ENCODE results near the gene SYT5.
A peak's percentile ranks its signal among the peaks of the same experiment; 100 is the strongest.
"Not testable (repeated sequence)": the region's sequence is repeated elsewhere in the genome, so short reads cannot be mapped to it uniquely, and the experiment has no call there.

The SYT5 gene

GRCh38 chr19:55206664-55207500, 26.8 kb upstream of the SYT5 start:
- peak; percentile 73 for DNase-seq (ENCODE audit: low spot score)

GRCh38 chr19:55202199-55202598, 22.1 kb upstream of the SYT5 start:
- not testable (repeated sequence) for DNase-seq (ENCODE audit: low spot score)

GRCh38 chr19:55199620-55200204, 19.6 kb upstream of the SYT5 start:
- DNase-seq (ENCODE audit: low spot score): no peak

- no peak for DNase-seq (ENCODE audit: low spot score)
Observed at GRCh38 chr19:55198651-55199050, 18.6 kb upstream of the SYT5 start.

DNA sequence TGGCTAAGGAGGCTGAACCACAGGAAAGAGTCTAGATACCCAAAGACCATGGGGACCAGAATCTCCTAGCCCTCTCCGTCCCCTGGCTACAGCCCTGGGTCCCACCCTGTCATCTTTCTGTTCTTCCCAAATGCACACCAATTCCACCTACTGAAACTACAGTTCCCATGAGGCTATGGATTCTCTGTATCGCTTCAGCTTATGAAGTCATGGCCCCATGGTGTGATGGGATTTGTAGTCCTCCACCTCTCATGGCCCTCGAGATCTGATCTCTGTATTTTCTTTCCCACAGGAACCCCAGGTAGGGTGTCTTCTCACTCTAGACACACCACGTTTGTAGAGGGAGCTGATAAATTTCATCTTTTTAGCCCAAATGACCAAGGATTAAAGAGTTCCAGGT, 17.4 kb upstream of the SYT5 start:
- no peak for DNase-seq (ENCODE audit: low spot score)

DNA sequence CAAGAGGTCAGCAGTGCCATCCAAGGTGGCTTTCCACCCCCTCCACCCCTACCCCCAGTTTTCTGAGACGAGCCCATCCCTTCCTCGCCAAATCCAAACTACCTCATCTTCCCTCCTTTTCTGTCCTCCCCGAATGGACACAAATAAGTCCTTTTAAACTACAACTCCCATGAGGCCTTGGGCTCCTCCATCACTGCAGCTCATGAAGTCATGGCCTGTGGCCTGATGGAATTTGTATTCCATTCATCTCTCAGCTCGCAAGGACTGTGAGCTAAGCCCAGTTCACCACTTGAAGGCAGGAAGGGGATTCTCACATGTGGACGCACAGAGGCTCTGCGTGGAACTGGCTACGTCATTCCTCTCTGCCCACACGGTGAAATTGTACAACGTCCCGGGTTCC, 16.7 kb upstream of the SYT5 start:
- DNase-seq (ENCODE audit: low spot score): no peak

GRCh38 chr19:55193481-55193880, 13.4 kb upstream of the SYT5 start:
- no peak for DNase-seq (ENCODE audit: low spot score)

- DNase-seq (ENCODE audit: low spot score): peak; percentile 92
Observed at GRCh38 chr19:55189403-55189835, 9.3 kb upstream of the SYT5 start.

- DNase-seq (ENCODE audit: low spot score): no peak
Observed at GRCh38 chr19:55188625-55189024, 8.5 kb upstream of the SYT5 start.

DNA sequence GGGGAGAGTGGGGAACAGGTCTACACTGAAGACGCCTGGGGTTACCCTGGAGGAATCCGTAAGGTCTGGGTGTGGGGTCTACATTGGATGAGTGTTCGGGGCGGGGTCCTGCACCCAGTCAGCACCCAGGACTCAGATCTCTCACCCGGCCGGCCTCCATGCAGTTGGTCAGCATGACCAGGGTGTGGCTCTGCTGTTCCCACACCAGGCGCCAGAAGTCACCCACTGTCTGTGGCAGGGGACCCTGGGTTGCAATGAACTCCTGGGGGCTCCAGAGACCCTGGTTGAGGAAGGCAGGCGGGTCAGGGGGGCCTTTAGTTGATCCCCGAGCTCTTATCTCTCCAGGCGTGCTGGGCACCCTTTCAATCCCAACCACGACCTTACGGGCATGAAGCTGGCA, 6.0 kb upstream of the SYT5 start:
- DNase-seq (ENCODE audit: low spot score): no peak

DNA sequence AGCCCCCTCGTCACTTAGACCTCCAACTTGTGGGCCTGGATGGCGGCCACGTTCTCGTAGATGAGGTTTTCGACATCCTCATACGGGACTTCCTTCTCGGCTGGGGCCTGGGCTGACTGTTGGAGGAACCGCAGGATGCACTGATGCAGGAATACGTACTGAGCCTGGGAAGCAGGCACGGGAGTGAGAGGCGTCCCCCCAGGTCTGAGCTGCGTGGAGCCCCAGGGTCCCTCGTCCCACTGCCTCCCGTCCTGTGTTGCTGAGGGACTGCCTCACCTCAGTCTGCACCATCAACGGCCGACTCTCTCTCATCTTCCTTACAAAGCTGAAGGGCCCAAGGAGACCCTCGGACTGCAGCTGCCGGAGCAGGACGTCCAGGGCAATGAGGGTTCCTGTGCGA, 1.7 kb upstream of the SYT5 start:
- no peak for DNase-seq (ENCODE audit: low spot score)

DNA sequence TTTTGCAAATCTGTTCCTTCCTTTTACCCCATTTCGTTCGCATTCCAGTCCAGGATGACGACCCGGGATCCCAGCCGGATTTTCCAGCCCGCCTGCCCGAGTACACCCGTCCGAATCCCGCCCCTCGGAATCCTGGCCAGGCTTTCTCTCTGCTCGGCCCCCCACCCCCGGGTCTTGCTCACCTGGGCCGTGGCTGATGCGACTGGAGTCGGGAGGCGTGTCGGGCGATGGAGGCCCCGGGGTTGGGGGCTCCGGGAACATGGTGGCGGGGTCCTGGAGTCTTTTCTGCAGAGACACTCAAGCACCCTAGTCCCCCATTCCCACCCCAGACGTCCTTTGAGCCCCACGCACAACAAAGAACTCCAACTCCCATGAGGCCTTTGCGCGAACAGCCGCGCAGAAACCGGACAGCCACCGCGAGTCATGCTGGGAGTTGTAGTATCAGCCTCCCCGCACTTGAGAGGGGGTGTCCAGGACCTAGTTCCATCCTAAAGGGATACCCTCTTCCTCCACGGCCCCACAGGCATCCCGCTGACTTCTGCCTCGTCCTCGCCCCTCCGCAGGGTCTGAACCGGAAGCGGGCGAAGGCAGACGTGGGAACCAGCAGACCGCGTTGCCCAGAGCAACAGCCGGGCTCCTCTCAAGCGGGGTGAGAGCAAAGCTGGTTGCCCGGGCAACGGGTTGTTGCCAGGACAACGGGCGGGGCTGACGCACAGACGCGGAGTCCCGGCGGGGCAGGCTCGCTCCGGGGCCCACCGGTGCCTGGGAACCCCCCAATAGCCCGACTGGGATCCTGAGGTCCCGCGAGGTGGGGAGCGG, 1.1 kb downstream of the SYT5 start:
- DNase-seq (ENCODE audit: low spot score): peak; percentile 62

DNA sequence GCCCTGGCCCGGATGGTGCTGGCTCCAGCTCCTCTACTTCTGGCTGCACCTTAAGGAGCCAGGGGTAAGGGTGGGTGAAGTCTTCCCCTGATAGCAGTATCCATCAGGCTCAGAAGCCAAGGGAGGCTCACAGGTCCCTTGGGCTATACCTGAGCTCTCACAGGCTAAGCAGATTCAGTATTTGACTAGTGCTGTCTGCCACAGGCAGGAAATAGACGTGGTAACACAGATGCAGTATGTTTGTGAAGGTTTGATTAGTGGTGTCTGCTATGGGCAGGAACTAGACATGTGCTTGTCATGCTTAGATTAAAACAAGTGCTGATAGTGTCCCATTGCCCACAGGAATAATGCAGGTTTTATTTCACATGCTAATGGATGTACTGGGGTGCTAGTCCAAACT, 4.0 kb downstream of the SYT5 start:
- DNase-seq (ENCODE audit: low spot score): no peak

DNA sequence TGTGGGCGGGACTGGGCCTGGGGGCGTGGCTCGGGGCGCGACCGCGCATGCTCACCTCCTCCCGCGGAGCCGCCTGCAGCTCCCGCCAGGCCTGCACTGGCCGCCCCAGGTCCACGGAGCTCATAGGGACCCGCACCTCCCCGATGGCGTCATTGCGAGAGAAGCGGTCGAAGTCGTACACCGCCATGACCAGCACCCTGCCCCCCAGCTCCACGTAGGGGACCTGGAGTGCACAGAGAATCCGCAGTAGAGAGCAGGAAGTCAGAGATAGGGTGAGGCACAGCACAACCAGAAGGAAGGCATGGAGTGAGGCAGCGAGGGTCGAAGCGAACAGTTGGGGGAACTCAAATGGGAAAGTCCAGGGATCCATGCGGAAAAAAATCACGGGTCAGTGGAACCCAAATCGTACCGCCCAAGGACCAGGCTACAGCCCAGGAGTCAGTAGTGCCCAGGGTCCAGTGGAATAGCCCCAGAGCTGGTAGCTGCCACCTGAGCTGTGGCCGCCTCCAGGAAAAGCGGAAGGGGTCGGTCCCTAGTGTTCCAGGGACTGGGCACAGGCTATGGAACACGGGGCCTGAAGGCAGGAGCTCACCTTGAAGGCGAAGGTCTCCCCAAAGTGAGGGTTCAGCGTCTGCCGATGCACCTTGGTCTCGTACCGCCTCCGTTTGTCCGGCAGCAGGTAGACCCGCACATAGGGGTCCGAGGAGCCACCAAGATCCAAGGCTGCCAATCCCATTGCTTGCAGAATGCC, 4.8 kb downstream of the SYT5 start:
- DNase-seq (ENCODE audit: low spot score): no peak

DNA sequence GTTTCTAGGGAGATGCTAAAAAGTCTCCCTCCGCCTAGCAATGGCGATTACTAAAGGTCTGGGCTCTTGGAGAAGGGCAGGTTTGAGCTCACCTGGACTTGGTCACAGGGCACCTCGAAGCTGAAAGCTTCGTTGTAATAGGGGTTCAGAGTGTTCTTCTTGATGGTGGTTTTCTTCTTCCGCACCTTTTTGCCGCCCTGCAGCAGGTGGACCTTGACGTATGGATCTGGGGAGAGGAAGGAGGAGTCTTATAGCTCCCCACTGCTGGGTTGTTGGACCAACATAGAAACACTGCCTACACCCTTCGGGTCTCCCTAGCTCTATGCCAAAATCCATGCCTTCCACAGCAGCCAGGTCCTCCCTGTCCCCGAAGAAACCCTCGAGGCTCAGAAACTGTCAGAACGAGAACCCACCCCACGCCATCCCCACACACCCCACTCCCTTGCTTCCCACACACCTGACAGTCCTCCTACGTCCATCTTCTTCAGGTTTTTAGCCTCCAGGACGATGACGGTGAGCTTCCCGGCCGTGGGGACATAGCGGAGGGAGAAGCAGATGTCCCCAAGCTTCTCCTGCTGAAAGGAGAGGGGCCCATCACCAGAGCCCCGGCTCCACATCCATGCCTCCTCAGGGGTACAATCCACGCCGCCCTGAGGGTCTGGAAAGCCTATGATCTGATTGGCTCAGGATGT, 5.5 kb downstream of the SYT5 start:
- no peak for DNase-seq (ENCODE audit: low spot score)

GRCh38 chr19:55173714-55174409, 6.2 kb downstream of the SYT5 start:
- peak; percentile 72 for DNase-seq (ENCODE audit: low spot score)

DNA sequence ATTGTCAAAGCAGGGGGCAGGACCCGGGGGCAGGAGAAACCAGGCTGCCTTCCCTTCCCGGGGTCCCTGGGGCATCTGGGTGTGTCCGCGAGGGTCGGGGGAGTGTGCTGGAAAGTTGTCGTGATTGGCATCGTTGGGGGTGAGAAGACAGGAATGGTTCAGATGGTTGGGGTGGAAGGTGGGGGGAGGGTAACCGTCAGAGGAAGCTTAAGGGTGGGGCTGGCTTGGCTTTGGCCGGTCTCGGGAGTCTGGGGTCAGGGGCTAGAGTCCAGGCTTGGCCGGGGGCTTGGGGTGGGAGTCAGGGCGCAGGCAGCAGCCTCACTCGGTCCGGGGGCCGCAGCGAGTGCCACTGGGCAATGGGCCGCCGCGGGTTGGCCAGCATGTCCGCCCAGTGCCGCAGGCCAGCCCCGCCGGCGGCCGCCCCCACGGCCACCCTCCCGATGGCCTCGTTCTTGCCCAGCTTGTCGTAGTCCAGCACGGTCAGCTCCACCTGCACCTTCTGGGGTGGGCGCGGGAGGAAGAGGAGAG, 6.8 kb downstream of the SYT5 start:
- DNase-seq (ENCODE audit: low spot score): no peak

GRCh38 chr19:55172741-55173140, 7.3 kb downstream of the SYT5 start:
- DNase-seq (ENCODE audit: low spot score): no peak

- DNase-seq (ENCODE audit: low spot score): not testable (repeated sequence)
Observed at GRCh38 chr19:55172318-55172717, 7.8 kb downstream of the SYT5 start.

DNA sequence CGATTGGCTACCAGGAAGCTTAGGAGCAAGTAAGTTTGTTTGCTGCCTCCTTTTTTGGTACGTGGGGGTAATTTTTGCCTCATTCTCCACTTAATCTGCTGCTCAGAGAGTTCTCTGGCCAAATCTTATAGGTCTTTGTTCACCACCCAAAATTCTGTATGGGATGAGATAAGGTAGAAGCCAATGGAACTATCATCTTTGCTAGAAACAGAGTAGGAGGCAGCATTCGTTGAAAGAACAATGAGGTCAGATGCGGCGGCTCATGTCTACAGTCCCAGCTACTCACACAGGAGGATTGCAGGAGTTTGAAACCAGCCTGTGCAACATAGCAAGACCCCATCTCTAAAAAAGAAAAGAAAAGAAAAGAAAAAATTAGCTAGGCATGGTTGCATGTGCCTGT, 8.6 kb downstream of the SYT5 start:
- DNase-seq (ENCODE audit: low spot score): no peak

DNA sequence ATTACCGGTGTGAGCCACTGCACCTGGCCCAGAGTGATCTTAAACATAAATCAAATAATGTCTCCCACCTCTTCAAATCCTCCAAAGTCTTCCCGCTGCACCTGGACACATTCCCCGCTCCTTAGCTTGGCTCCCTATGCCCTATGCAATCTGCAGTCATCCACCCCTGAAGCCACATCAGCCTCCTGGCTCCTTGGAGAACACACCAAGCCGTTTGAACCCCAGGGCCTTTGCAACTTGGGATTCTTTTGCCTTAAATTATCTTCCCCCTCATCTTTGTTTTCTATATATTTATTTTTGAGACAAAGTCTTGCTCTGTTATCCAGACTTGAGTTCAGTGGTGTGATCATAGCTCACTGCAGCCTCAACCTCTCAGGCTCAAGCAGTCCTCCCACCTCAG, 11.0 kb downstream of the SYT5 start:
- DNase-seq (ENCODE audit: low spot score): no peak
